Stomach (tissue), 4 donors: ENCODE results near the gene DLGAP1.

ENCODE experiments used
- CTCF ChIP-seq, 7 experiments: fragments of 450-650 bp in 4 of 7; fragments of 200-600 bp in 3 of 7; sonication (generic) in 3 of 7; IDR thresholded peaks; one replicate each; pipeline ENCODE4 v1.5.1; 2016 to 2019; ENCODE audit warnings: antibody characterized with exemption in 7 of 7, control low read depth in 2 of 7, mild to moderate bottlenecking in 1 of 7
- POLR2AphosphoS5 ChIP-seq, 3 donors: sonication (generic); formaldehyde crosslinking; IDR thresholded peaks; one replicate each; pipeline ENCODE4 v1.6.1; 2016; ENCODE audit warnings: antibody characterized with exemption in 3 of 3

GRCh38 chr18:3611313-3612090 is 843.6 kb downstream of the DLGAP1 start:
- TF ChIP-seq CTCF (IDR thresholded peaks at IDR 0.05): no peak
- no peak for TF ChIP-seq POLR2AphosphoS5 (IDR thresholded peaks at IDR 0.05)
